ENCODE data around the gene ZMYND19.
A peak's percentile ranks its signal among the peaks of the same experiment; 100 is the strongest.
"Not testable (repeated sequence)": the region's sequence is repeated elsewhere in the genome, so short reads cannot be mapped to it uniquely, and the experiment has no call there.

Gene ZMYND19

DNA sequence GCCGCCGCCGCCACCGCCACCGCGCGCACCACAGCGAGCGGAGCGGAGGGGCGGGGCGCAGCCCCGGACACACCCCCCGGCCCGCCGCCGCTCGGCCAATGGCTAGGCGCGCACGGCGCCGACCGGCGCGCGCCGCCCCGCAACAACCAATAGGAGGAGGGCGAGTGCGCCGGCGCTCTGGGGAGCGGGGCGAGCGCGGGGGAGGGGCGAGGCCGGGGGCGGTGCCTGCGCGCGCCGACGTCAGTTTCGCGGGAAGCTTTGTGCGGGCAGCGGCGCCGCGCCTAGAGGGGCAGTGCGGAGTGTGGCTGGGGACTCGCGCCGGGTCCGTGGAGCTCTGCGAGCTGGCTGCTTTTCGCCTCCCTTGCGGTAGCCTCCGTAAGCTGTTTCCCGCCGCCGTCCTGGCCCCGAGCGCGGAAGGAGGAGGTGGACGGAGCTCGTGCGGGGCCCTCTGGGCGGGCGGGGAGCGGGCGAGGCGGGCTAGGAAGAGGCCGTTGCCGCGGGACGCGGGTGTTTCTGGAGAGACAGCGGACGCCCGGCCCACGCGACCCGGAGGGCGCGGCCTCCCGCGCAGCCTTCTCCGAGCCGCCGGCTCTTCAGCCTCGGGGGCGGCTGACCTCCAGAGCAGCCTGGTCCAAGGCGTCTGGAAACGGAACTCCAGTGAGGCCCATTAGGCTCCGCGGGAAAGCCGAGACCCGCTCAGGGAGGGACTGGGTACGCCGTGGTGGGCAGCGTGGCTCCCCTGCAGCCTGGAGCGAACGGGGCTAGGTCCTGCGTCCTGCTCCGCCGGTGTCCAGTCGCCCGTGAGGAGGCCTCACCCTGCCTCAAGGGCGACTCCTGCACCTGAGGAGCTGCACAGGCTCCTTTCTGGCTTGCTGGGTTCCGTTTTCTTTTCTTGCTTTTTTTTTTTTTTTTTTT lies at the start of gene ZMYND19:
TSS of gene ZMYND19 (minus strand) at position 44 of the 915 bp plus-strand sequence. CDS start 249 bp downstream, outside the sequence.
- DNase-seq (ENCODE audit: low read depth in 2 of 2) = peak; percentile 80 to 82

DNA sequence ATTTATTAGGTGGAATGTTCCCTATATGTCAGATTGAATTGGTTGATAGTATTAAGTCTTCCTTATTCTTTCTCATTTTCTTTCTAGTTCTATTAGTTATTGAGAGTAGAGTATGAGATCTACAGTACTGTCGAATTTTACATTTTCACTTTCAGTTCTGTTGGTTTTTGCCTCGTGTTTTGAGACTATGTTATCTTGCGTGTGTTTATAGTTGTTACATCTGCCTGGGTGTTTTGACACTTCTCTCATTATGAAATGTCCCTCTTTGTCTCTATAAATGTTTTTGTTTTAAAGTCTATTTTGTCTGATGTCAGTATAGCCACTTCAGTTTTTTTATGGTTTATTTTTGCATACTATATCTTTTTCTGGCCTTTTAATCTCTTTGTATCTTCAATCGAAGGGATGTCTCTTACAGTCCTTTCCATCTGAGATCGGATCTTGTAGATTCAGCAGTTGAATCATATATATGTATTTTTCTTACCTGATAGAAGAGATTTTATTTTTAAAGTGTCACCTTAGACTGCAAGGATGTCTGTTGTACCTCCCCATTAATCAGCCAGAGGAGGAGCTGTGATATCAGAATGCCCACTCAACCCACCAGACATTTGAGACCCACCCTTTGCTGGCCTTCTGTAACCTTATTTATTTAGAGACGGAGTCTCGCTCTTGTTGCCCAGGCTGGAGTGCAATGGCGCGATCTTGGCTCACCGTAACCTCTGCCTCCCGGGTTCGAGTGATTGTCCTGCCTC lies 49.2 kb upstream of the ZMYND19 start:
- DNase-seq (ENCODE audit: low read depth in 2 of 2) = no peak

GRCh38 chr9:137638680-137639079 lies 48.4 kb upstream of the ZMYND19 start:
- DNase-seq (ENCODE audit: low read depth in 2 of 2) = no peak

- no peak for DNase-seq (ENCODE audit: low read depth in 2 of 2)
These were observed 43.7 kb upstream of the ZMYND19 start for GRCh38 chr9:137634016-137634415.

- DNase-seq (ENCODE audit: low read depth in 2 of 2) = no peak
These were observed 42.2 kb upstream of the ZMYND19 start for GRCh38 chr9:137632230-137633161.

- DNase-seq (ENCODE audit: low read depth in 2 of 2) = no peak
These were observed 41.3 kb upstream of the ZMYND19 start for GRCh38 chr9:137631345-137632229.

GRCh38 chr9:137630679-137631078 lies 40.4 kb upstream of the ZMYND19 start:
- DNase-seq (ENCODE audit: low read depth in 2 of 2) = no peak

- DNase-seq (ENCODE audit: low read depth in 2 of 2) = no peak
These were observed 39.8 kb upstream of the ZMYND19 start for GRCh38 chr9:137630126-137630525.

DNA sequence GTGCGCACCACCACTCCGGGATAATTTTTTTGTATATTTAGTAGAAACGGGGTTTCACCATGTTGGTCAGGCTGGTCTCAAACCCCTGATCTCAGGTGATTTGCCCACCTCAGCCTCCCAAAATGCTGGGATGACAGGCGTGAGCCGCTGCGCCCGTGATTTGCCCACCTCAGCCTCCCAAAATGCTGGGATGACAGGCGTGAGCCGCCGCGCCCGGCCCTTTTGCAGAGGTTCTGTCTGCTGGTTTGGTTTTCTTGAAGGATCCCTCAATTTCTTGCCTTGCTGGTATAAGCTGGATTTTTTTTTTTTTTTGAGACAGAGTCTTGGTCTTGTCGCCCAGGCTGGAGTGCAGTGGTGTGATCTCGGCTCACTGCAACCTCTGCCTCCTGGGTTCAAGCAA lies 37.1 kb upstream of the ZMYND19 start:
- DNase-seq (ENCODE audit: low read depth in 2 of 2) = not testable (repeated sequence)

DNA sequence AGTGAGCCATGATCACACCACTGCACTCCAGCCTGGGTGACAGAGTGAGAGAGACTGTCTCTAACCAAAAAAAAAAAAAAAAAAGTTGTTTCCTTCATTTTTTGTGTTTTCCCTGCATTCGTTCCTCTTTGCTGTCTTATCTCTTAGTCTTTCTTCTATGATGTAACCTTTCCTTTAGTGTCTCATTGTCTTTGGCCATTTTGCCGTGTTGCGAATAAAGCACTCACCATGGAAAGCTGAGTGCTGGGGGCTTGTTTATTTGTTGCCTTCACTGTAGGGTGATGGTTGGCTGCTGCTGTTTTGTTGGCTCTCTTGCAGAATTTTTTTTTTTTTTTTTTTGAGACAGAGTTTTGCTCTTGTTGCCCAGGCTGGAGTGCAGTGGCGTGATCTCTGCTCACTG lies 36.2 kb upstream of the ZMYND19 start:
- no peak for DNase-seq (ENCODE audit: low read depth in 2 of 2)

DNA sequence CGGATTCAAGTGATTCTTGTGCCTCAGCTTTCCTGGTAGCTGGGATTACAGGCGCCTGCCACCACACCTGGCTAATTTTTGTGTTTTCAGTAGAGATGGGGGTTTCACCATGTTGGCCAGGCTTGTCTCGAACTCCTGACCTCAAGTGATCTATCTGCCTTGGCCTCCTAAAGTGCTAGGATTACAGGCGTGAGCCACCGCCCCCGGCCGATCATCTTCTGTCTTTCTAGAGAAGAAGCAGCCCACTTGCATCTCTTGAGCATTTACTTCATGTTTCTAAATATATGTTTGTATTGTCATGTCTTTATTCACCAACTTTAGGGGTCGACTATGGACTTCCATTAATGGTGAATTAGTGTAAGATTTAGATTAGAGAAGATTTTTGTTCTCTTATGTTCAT lies 31.9 kb upstream of the ZMYND19 start:
- not testable (repeated sequence) for DNase-seq (ENCODE audit: low read depth in 2 of 2)

DNA sequence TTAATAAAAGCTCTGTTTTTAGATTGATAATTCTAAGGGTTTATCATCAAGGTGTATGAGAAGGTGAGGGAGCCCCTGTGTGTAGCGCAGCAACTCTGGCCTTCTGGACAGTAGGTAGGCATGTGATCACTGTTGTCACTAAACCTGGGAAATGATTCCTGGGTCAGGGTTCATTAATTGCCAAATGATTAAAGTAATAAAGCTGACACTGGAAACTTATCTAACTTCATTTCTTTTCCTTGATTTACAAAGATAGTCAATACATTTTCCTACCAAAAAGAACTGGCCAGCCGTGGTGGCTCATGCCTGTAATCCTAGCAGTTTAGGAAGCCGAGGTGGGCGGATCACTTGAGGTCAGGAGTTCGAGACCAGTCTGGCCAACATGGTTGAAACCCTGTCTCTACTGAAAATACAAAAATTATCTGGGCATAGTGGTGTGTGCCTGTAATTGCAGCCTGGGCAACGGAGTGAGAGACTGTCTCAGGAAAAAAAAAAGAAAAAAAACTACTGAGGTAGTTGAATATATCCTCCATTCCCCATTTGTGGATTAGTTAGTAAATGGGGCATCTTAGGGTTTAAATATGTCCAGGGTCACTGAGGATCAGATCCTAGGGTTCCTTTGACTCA lies 30.9 kb upstream of the ZMYND19 start:
- no peak for DNase-seq (ENCODE audit: low read depth in 2 of 2)

DNA sequence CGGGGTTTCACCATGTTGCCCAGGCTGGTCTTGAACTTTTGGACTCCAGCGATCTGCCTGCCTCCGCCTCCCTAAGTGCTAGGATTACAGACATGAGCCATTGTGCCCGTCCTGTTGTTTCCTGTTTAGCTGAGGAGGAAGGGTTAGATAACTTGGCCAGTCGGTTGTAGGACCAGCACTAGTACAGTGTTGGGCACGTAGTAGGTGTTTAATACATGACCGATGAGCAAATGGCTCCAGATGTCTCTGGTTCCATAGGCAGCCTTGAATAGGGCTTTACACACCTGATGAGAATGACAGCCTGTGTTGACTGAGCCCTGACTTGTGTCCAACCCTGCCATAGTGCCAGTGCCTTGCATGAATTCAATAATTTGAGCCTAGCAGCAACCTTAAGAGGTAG lies 30.3 kb upstream of the ZMYND19 start:
- DNase-seq (ENCODE audit: low read depth in 2 of 2) = no peak

DNA sequence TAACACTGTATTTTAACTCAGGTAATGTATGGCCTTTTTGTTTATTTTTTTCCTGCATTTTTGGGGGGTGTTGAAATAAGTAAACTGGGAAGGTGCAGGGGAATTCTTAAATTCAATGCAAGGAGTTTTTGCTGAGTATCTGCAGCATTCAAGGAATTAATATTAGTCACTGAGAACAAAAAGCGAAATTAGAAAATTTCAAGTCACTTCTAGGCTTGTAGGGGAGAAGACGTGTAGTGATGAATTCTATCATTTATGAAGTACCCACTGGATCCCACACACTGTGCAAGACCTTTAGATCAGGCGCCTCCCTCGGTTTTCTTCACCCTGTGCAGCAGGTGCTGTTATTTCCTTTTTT lies 29.7 kb upstream of the ZMYND19 start:
- DNase-seq (ENCODE audit: low read depth in 2 of 2) = no peak

- DNase-seq (ENCODE audit: low read depth in 2 of 2) = no peak
These were observed 29.1 kb upstream of the ZMYND19 start for GRCh38 chr9:137619240-137620047.

GRCh38 chr9:137618105-137619067 lies 28.1 kb upstream of the ZMYND19 start, which contains the start of gene EHMT1:
Gene EHMT1 (plus strand): TSS chr9:137619005. CDS start chr9:137619029, 24 bp downstream.
- peak; percentile 82 to 86 for DNase-seq (ENCODE audit: low read depth in 2 of 2)

DNA sequence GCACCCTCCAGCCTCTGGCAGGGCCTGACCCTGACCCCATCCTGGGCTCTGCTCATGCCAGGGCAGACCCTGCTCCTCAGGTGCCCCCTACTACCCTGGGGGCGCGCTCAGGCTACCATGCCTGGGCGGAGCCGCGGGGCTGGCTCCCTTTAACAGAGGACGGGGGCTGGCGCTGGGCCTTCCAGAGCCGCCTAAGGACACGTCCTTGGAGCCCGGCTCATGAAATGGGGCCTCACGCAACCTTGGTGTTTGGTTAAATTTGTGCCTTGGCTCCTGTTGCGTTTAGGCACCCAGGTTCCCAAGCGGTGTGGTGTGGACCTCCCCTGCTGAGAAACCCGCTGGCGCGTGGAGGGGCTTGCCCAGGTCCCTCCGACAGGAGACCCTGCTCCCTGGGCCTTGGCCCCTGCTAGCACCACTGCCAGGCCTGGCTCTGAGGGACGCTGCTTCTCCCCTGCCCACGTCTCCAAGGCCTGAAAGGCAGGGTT lies 25.1 kb upstream of the ZMYND19 start:
- no peak for DNase-seq (ENCODE audit: low read depth in 2 of 2)
